SJCRH30 (cell line): ENCODE results near the gene SYNDIG1. TPM values are rescaled to one million over a fixed set of nuclear protein-coding genes. Genes with fewer than 3 reads are reported as not detected.

Experiments used
- DNase-seq, 2 experiments: peaks; one replicate each; pipeline ENCODE4 v3.0.0-alpha.2; 2015 to 2020
- H3K27ac ChIP-seq: fragments of 250-450 bp; sonication (Bioruptor Pico); 2 replicates; pipeline ENCODE4 v1.5.1; 2020; ENCODE audit warnings: mild to moderate bottlenecking, moderate library complexity
- H3K27me3 ChIP-seq: fragments of 250-450 bp; sonication (Bioruptor Pico); 2 replicates; pipeline ENCODE4 v1.5.1; 2020; ENCODE audit warnings: mild to moderate bottlenecking, moderate library complexity
- H3K36me3 ChIP-seq: fragments of 250-450 bp; sonication (Bioruptor Pico); 2 replicates; pipeline ENCODE4 v1.5.1; 2020; ENCODE audit warnings: mild to moderate bottlenecking, moderate library complexity
- H3K4me1 ChIP-seq: fragments of 250-450 bp; sonication (Bioruptor Pico); 2 replicates; pipeline ENCODE4 v1.5.1; 2020; ENCODE audit warnings: mild to moderate bottlenecking, moderate library complexity
- H3K4me3 ChIP-seq: fragments of 250-450 bp; sonication (Bioruptor Pico); 2 replicates; pipeline ENCODE4 v1.5.1; 2020; ENCODE audit warnings: mild to moderate bottlenecking, moderate library complexity
- H3K9me3 ChIP-seq: fragments of 250-450 bp; sonication (Bioruptor Pico); replicated peaks from 2 replicates; pipeline ENCODE4 v1.5.1; 2020; ENCODE audit warnings: mild to moderate bottlenecking, moderate library complexity
- total RNA-seq: library from RNA; depleted of rRNA; stranded (reverse); fragments of >200 nt; shearing (Covaris generic); gene quantifications from 2 replicates; pipeline ENCODE4 v1.2.3, GENCODE V29; 2014

Gene SYNDIG1
- total RNA-seq, 1 experiment from 2014 or later, result not detected

GRCh38 chr20:24587384-24588046 is 118.1 kb downstream of the SYNDIG1 start:
- Histone ChIP-seq H3K4me3 (no peak overlapping the region), H3K27me3 (peaks cover 8% of the 10 kb centered on the region), H3K27ac (no peak overlapping the region), H3K9me3 (no peaks in the 10 kb centered on the region), H3K36me3 (no peaks in the 10 kb centered on the region), H3K4me1 (no peaks in the 10 kb centered on the region)
- DNase-seq, result peak; percentile 32 to 51

- no peak overlapping the region for H3K27ac ChIP-seq
- peaks cover 8% of the 10 kb centered on the region for H3K27me3 ChIP-seq
- H3K4me3 ChIP-seq, result no peak overlapping the region
- no peaks in the 10 kb centered on the region for H3K9me3 ChIP-seq
- H3K4me1 ChIP-seq, result no peaks in the 10 kb centered on the region
- no peak for DNase-seq
- no peaks in the 10 kb centered on the region for H3K36me3 ChIP-seq
These were observed 118.7 kb downstream of the SYNDIG1 start for GRCh38 chr20:24588047-24588635.

GRCh38 chr20:24588725-24589340 is 119.4 kb downstream of the SYNDIG1 start:
- H3K4me1 ChIP-seq, result no peaks in the 10 kb centered on the region
- H3K4me3 ChIP-seq, result no peak overlapping the region
- H3K27ac ChIP-seq, result no peak overlapping the region
- H3K9me3 ChIP-seq, result no peaks in the 10 kb centered on the region
- no peak for DNase-seq
- H3K27me3 ChIP-seq, result peaks cover 8% of the 10 kb centered on the region
- H3K36me3 ChIP-seq, result no peaks in the 10 kb centered on the region

- Histone ChIP-seq H3K4me3 (no peak overlapping the region), H3K9me3 (0 out of 2 replicates have a peak, but pooled peaks cover 3% of the 10 kb centered on the region), H3K27ac (no peak overlapping the region), H3K27me3 (peaks cover 7% of the 10 kb centered on the region), H3K4me1 (no peaks in the 10 kb centered on the region), H3K36me3 (no peaks in the 10 kb centered on the region)
- DNase-seq, result no peak
These were observed 120.0 kb downstream of the SYNDIG1 start for GRCh38 chr20:24589381-24589780.

DNA sequence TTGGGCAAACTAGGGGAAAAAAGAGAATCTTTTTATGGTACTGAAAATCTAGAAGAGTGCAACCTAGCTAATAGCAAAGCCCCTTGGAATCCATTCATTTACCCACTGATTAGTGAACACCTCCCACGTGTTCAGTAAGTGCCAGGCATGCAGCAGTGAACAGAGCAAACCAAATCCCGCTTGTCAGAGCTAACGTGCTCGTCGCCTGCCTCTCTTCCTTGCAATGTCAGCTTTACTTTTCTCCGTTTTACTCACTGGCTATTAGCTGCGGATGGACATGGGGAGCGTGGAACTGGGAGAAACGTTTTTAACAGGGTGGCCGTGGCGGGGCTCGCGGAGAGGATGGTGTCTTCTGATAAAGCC is 120.4 kb downstream of the SYNDIG1 start:
- Histone ChIP-seq H3K9me3 (0 out of 2 replicates have a peak, but pooled peaks cover 3% of the 10 kb centered on the region), H3K36me3 (no peaks in the 10 kb centered on the region), H3K4me3 (no peak overlapping the region)

DNA sequence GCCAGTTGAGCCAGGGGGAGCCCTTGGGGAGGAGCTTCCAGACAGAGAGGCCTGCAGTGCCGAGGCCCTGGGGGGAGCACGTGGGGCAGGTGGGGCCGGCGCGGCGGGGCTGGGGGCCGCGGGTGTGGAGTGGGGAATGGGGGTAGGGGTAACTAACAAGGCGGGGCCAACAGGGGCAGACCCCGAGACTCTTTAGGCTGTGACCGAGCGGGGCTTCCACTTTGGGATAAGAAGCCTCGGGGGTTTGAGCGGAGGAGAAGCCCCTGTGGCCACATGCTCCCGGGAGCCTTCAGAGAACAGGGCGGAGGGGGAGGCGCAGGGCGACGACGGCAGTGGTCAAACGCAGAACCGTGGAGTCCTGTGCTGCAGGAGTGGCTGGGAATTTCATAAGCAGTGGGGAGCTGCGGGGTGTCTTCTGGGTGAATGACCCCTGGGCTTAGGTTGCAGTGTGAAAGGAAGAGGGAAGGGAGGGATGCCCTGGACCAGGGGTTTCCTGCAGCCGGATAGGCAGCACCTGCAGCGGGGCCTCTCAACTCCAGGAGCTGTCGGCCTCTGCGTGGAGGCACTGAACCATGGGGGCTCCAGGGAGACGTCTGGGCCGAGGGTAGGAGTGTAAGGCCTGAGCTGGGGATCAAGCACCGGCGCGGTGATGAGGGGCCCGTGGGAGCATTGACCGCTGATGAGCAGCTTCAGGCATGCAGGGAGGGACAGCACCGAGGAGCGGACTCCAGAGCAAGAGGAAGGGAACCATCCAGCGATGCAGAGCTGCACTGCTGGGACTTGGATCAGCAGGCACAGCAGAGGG is 121.0 kb downstream of the SYNDIG1 start:
- Histone ChIP-seq H3K27ac (no peak overlapping the region), H3K4me3 (no peak overlapping the region), H3K36me3 (no peaks in the 10 kb centered on the region), H3K4me1 (no peaks in the 10 kb centered on the region), H3K27me3 (peaks cover 4% of the 10 kb centered on the region), H3K9me3 (0 out of 2 replicates have a peak, but pooled peaks cover 3% of the 10 kb centered on the region)
- no peak for DNase-seq

More for the DNA sequence above, 120.4 kb downstream of the SYNDIG1 start:
- H3K4me1 ChIP-seq, result no peaks in the 10 kb centered on the region
- DNase-seq, result no peak
- H3K27ac ChIP-seq, result no peak overlapping the region
- H3K27me3 ChIP-seq, result peaks cover 5% of the 10 kb centered on the region

GRCh38 chr20:24597051-24597450 is 127.6 kb downstream of the SYNDIG1 start:
- no peaks in the 10 kb centered on the region; the same call in 1 of the 2 replicates for H3K27me3 ChIP-seq
- H3K9me3 ChIP-seq, result peaks cover 10% of the 10 kb centered on the region; the same call in 1 of the 2 replicates
- no peaks in the 10 kb centered on the region for H3K4me1 ChIP-seq
- no peak for DNase-seq
- no peaks in the 10 kb centered on the region for H3K36me3 ChIP-seq
- no peak overlapping the region for H3K4me3 ChIP-seq
- H3K27ac ChIP-seq, result no peak overlapping the region

- no peaks in the 10 kb centered on the region for H3K4me1 ChIP-seq
- no peak overlapping the region for H3K27ac ChIP-seq
- H3K9me3 ChIP-seq, result peaks cover 13% of the 10 kb centered on the region; the same call in 1 of the 2 replicates
- H3K4me3 ChIP-seq, result no peak overlapping the region
- no peaks in the 10 kb centered on the region; the same call in 1 of the 2 replicates for H3K27me3 ChIP-seq
- no peak for DNase-seq
- H3K36me3 ChIP-seq, result no peaks in the 10 kb centered on the region
These were observed 128.9 kb downstream of the SYNDIG1 start for GRCh38 chr20:24598346-24598745.

GRCh38 chr20:24598996-24599395 is 129.6 kb downstream of the SYNDIG1 start:
- DNase-seq, result no peak
- H3K36me3 ChIP-seq, result no peaks in the 10 kb centered on the region
- no peaks in the 10 kb centered on the region for H3K4me1 ChIP-seq
- peaks cover 12% of the 10 kb centered on the region; the same call in 1 of the 2 replicates for H3K9me3 ChIP-seq
- no peak overlapping the region for H3K4me3 ChIP-seq
- no peak overlapping the region for H3K27ac ChIP-seq
- no peaks in the 10 kb centered on the region; the same call in 1 of the 2 replicates for H3K27me3 ChIP-seq

DNA sequence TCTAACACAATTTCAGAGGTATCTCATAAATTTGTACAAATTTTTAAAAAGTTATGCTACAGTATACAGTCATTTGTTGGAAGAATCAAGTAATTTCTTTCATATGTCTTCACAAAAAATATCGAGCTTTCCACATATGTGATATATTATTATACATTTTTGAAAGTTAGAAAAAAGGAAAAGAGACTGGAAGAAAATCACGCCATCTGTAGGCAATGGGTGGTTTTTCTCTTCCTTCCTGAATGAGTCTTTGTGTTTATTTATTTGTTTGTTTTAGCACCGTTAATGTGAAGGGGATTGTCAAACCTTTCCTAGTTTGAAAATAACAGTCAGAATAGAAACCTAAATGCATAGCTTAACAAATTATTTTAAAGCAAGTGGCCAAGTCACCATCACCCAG is 130.6 kb downstream of the SYNDIG1 start:
- Histone ChIP-seq H3K4me1 (no peaks in the 10 kb centered on the region), H3K36me3 (no peaks in the 10 kb centered on the region), H3K4me3 (no peak overlapping the region), H3K27me3 (no peaks in the 10 kb centered on the region), H3K27ac (no peak overlapping the region), H3K9me3 (peaks cover 10% of the 10 kb centered on the region; the same call in 1 of the 2 replicates)
- DNase-seq, result no peak

DNA sequence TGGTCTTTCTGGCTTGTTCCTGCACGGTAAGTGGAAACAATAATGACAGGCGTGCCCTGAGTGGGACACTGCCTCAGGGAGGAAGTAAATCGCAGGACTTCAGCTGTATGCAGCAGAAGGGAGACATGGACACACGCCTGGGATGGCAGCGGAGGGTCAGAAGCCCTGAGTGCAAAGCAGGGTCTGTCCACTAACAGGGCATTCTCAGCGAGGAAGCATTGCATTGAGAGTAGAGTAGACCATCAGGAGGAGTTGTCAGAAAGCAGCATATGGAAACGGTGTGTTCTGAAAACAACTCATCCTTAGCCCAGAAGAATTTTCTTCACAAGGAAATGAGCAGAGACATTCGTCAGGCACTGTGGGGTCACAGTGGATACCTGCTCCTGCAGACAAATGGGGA is 134.0 kb downstream of the SYNDIG1 start:
- Histone ChIP-seq H3K27me3 (no peaks in the 10 kb centered on the region), H3K27ac (no peak overlapping the region), H3K9me3 (peaks cover 10% of the 10 kb centered on the region; the same call in 1 of the 2 replicates), H3K4me3 (no peak overlapping the region), H3K36me3 (no peaks in the 10 kb centered on the region), H3K4me1 (peaks cover 17% of the 10 kb centered on the region)
- DNase-seq, result no peak

GRCh38 chr20:24604966-24605665 is 135.7 kb downstream of the SYNDIG1 start:
- H3K27ac ChIP-seq, result no peak overlapping the region; the same call in 1 of the 2 replicates
- H3K27me3 ChIP-seq, result no peaks in the 10 kb centered on the region
- peaks cover 10% of the 10 kb centered on the region; the same call in 1 of the 2 replicates for H3K9me3 ChIP-seq
- H3K4me1 ChIP-seq, result peaks cover 26% of the 10 kb centered on the region
- H3K4me3 ChIP-seq, result no peak overlapping the region
- DNase-seq, result no peak
- H3K36me3 ChIP-seq, result no peaks in the 10 kb centered on the region

DNA sequence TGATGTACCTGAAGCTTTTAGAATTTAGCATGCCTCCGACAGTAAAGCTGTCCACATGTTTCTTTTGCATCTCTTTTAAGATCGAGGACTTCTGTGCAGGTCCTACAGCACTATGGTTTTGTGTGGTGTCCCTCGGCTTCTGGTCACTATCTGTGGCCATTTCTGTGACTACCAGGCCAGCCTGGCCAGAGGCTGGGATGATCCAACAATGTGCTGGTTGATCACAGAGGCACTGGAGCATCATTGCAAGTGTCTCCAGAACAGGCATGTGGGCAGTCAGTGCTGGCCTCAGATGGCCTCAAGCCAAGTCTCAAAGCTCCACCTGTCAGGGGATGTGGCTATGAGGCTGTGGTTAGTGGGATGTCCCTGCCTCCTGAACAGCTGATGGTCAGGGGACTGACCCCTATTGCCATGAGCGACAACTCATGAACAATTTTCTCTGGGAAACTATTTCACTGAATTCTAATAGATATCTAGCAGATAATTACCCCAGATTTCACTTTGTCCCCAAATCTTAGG is 136.6 kb downstream of the SYNDIG1 start:
- Histone ChIP-seq H3K9me3 (peaks cover 6% of the 10 kb centered on the region; the same call in 1 of the 2 replicates), H3K27ac (peak overlapping the region; percentile 42), H3K4me1 (peaks cover 34% of the 10 kb centered on the region), H3K4me3 (no peak overlapping the region), H3K27me3 (no peaks in the 10 kb centered on the region), H3K36me3 (no peaks in the 10 kb centered on the region)
- peak; percentile 90 to 96 for DNase-seq

DNA sequence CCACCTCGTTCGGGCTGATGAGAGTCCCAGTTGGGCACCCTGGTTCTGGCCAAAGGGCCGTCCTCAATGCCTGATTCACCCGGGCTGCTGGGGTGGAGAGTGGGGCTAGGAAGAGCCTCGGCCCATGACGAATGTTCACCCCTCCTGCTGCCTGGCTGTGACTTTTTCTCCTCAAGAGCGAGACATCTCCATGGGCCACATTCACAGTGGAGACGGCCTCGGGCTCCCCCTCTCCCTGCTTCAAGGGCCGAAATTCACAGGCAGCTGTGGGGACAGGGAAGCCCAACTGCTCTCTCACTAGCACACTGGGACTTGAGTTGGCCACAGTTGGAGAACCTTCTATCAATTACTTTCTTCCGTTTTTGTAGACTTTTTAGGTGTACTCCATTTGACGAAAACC is 138.0 kb downstream of the SYNDIG1 start:
- no peak overlapping the region for H3K4me3 ChIP-seq
- no peaks in the 10 kb centered on the region for H3K36me3 ChIP-seq
- DNase-seq, result no peak
- H3K9me3 ChIP-seq, result peaks cover 3% of the 10 kb centered on the region; the same call in 1 of the 2 replicates
- peaks cover 49% of the 10 kb centered on the region for H3K4me1 ChIP-seq
- H3K27me3 ChIP-seq, result no peaks in the 10 kb centered on the region
- H3K27ac ChIP-seq, result no peak overlapping the region
